IMR-90 (cell line): Measurements from ENCODE around the gene TBC1D24. TPM values are rescaled to one million over a fixed set of nuclear protein-coding genes. Genes with fewer than 3 reads are reported as not detected.
"Not testable (repeated sequence)": the region's sequence is repeated elsewhere in the genome, so short reads cannot be mapped to it uniquely, and the experiment has no call there.

Experiments
- ATAC-seq: fragments of 200-7000 bp; cut with Tn5 transposase; 2 replicates; pipeline ENCODE4 v1.9.1; 2020; ENCODE audit warnings: low read depth, mild to moderate bottlenecking, moderate library complexity
- BruUV-seq: library from RNA; stranded (reverse); fragments of 400-500 nt; replicated peaks from 2 replicates; lab custom pipeline; 2021; lab: Mats Ljungman, UMichigan
- CTCF ChIA-PET: fragments of 300-600 bp; formaldehyde crosslinking; extraction: SDS; loops from one replicate; lab custom pipeline; 2021; ENCODE audit warnings: antibody characterized with exemption; lab: Yijun Ruan, JAX
- POLR2A ChIA-PET: fragments of 300-600 bp; sonication (Branson Sonifier 250); formaldehyde crosslinking; loops from one replicate; lab custom pipeline; 2022; ENCODE audit warnings: antibody characterized with exemption; ENCODE audit not compliant: unreplicated experiment; lab: Charles Lee
- DNase-seq: peaks from one replicate; pipeline ENCODE4 v3.0.0; 2013
- H2AFZ ChIP-seq: replicated peaks from 2 replicates; pipeline ENCODE3; 2013; ENCODE audit warnings: low read length, mild to moderate bottlenecking; ENCODE audit not compliant: poor library complexity
- H2AK5ac ChIP-seq: 2 replicates; pipeline ENCODE4 v1.6.1; 2013; ENCODE audit warnings: low read depth, low read length, inconsistent platforms
- H2AK9ac ChIP-seq: replicated peaks from 2 replicates; pipeline ENCODE3; 2013; ENCODE audit warnings: mild to moderate bottlenecking, low read depth, low read length, moderate library complexity; ENCODE audit not compliant: poor library complexity
- H2BK120ac ChIP-seq: 2 replicates; pipeline ENCODE4 v1.6.1; 2013; ENCODE audit warnings: low read depth, low read length, inconsistent platforms
- H2BK15ac ChIP-seq: 3 replicates; pipeline ENCODE4 v1.6.1; 2013; ENCODE audit warnings: low read depth, low read length, inconsistent platforms
- H2BK20ac ChIP-seq: 2 replicates; pipeline ENCODE4 v1.6.1; 2013; ENCODE audit warnings: low read depth, mild to moderate bottlenecking, inconsistent platforms, low read length, moderate library complexity
- H2BK5ac ChIP-seq: 2 replicates; pipeline ENCODE4 v1.6.1; 2013; ENCODE audit warnings: mild to moderate bottlenecking, low read depth, low read length, inconsistent platforms; ENCODE audit not compliant: poor library complexity, severe bottlenecking
- H3K14ac ChIP-seq: replicated peaks from 2 replicates; pipeline ENCODE4 v1.6.1; 2013; ENCODE audit warnings: low read depth, low read length, inconsistent platforms
- H3K18ac ChIP-seq: 2 replicates; pipeline ENCODE4 v1.6.1; 2013; ENCODE audit warnings: low read depth, low read length, control low read depth
- H3K23ac ChIP-seq: 2 replicates; pipeline ENCODE4 v1.6.1; 2013; ENCODE audit warnings: low read depth, low read length, inconsistent platforms
- H3K27ac ChIP-seq: 2 replicates; pipeline ENCODE4 v1.5.1; 2013; ENCODE audit warnings: mild to moderate bottlenecking, control low read depth, low read length; ENCODE audit not compliant: insufficient read depth
- H3K27me3 ChIP-seq: 2 replicates; pipeline ENCODE4 v1.6.1; 2013; ENCODE audit warnings: low read length; ENCODE audit not compliant: control insufficient read depth, insufficient read depth
- H3K36me3 ChIP-seq: 2 replicates; pipeline ENCODE4 v1.6.1; 2013; ENCODE audit warnings: low read length, mixed read lengths; ENCODE audit not compliant: control insufficient read depth, insufficient read depth
- H3K4ac ChIP-seq: 2 replicates; pipeline ENCODE4 v1.6.1; 2013; ENCODE audit warnings: low read depth, low read length, inconsistent platforms
- H3K4me1 ChIP-seq: 2 replicates; pipeline ENCODE4 v1.6.1; 2013; ENCODE audit warnings: low read length, mixed read lengths; ENCODE audit not compliant: control insufficient read depth, insufficient read depth
- H3K4me2 ChIP-seq: 2 replicates; pipeline ENCODE4 v1.6.1; 2013; ENCODE audit warnings: low read depth, mild to moderate bottlenecking, control low read depth, low read length, moderate library complexity
- H3K4me3 ChIP-seq: 2 replicates; pipeline ENCODE4 v1.5.1; 2013; ENCODE audit warnings: low read depth, mild to moderate bottlenecking, control low read depth, low read length, moderate library complexity; ENCODE audit not compliant: insufficient read depth
- H3K56ac ChIP-seq: 2 replicates; pipeline ENCODE4 v1.6.1; 2013; ENCODE audit warnings: low read length, inconsistent platforms; ENCODE audit not compliant: insufficient read depth; ENCODE audit errors: extremely low read depth
- H3K79me1 ChIP-seq, 2 experiments: 2 replicates each; pipeline ENCODE4 v1.6.1; 2013; ENCODE audit warnings: low read length in 2 of 2, inconsistent platforms in 1 of 2, low read depth in 1 of 2
- H3K9ac ChIP-seq: 2 replicates; pipeline ENCODE4 v1.6.1; 2013; ENCODE audit warnings: low read depth, low read length, control low read depth
- H3K9me1 ChIP-seq: 2 replicates; pipeline ENCODE4 v1.6.1; 2013; ENCODE audit warnings: low read length, inconsistent platforms; ENCODE audit not compliant: insufficient read depth
- H3K9me3 ChIP-seq: 2 replicates; pipeline ENCODE4 v1.6.1; 2013; ENCODE audit warnings: low read length; ENCODE audit not compliant: control insufficient read depth, insufficient read depth
- H4K20me1 ChIP-seq: 2 replicates; pipeline ENCODE4 v1.6.1; 2013; ENCODE audit warnings: low read length, inconsistent platforms; ENCODE audit not compliant: insufficient read depth
- H4K5ac ChIP-seq: 2 replicates; pipeline ENCODE4 v1.6.1; 2013; ENCODE audit warnings: mild to moderate bottlenecking, low read depth, low read length, control low read depth
- H4K8ac ChIP-seq, 2 experiments: 2 replicates each; pipeline ENCODE4 v1.6.1; 2013; ENCODE audit warnings: low read depth in 2 of 2, low read length in 2 of 2, control low read depth in 1 of 2, inconsistent platforms in 1 of 2
- H4K91ac ChIP-seq: 2 replicates; pipeline ENCODE4 v1.6.1; 2013; ENCODE audit warnings: low read depth, low read length, inconsistent platforms; ENCODE audit not compliant: insufficient read depth
- MXI1 ChIP-seq: IDR thresholded peaks from 2 replicates; pipeline ENCODE4 v1.6.1; 2012; ENCODE audit warnings: low read depth, mild to moderate bottlenecking, low read length, moderate library complexity, borderline replicate concordance
- WGBS, 2 experiments: methylation state at CpG; one replicate each; pipeline versions ENCODE4 v1.1.5 to v1.1.7; 2013; ENCODE audit warnings: missing lambda C conversion rate in 2 of 2; ENCODE audit not compliant: insufficient read length in 1 of 2; ENCODE audit errors: extremely low coverage in 2 of 2; 5-methylcytosine and 5-hydroxymethylcytosine counted together
- dilution Hi-C: fragments of 300-500 bp; cut with HindIII; formaldehyde crosslinking; loops from one replicate; pipeline ENCODE4 v1.14.3; 2018; ENCODE audit warnings: low sequenced_read_pairs; ENCODE audit not compliant: unreplicated experiment
- in situ Hi-C: fragments of 300-500 bp; cut with MboI; formaldehyde crosslinking; loops from 3 replicates; pipeline ENCODE4 v1.14.3; 2019; ENCODE audit warnings: low sequenced_read_pairs, inconsistent platforms, mixed read lengths
- intact Hi-C: fragments of 100-400 bp; cut with micrococcal nuclease; formaldehyde crosslinking; loops from 2 replicates; pipeline ENCODE4 v1.10.0; 2022
- polyA plus RNA-seq, 3 experiments: library from polyadenylated mRNA; depleted of rRNA; stranded (reverse); fragments of >200 nt; gene quantifications; 2 replicates each; pipeline ENCODE4 v1.2.3, GENCODE V29; 2012; ENCODE audit warnings: low replicate concordance in 1 of 3
- total RNA-seq: library from RNA; depleted of rRNA; stranded (reverse); fragments of >200 nt; gene quantifications from 2 replicates; pipeline ENCODE4 v1.2.3, GENCODE V29; 2012

TBC1D24 gene
- total and polyA plus RNA-seq, 2 of the 4 experiments (the other 2 are of a cell fraction) = 7.5 to 13.4 TPM

DNA sequence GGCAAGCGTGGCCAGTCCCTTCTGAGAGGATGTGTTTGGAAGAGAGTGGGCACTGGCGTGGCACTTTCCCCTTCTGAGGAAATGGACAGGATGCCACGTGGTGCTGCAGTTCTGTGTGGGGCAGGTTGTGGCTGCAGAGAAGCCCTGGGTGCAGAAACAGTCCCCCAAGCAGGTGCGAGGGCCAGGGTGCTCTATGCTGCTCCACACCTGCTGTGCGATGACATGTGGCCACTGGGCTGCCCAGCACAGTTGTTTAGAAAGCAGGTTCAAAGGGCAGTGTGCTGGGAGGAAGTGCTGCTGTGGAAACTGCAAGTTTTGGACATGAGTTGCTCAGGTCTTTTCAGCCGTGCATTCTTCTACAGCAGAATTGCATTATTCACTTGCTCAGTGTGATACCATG lies 66.5 kb downstream of the TBC1D24 start:
- H2BK20ac ChIP-seq, H4K5ac ChIP-seq, H3K9ac ChIP-seq, H3K27ac ChIP-seq, CTCF ChIA-PET, H3K36me3 ChIP-seq, in situ Hi-C loops, dilution Hi-C loops, H4K8ac ChIP-seq, H2BK15ac ChIP-seq, H3K4me1 ChIP-seq, H2AK9ac ChIP-seq, H2BK120ac ChIP-seq, H3K4me2 ChIP-seq, H2AK5ac ChIP-seq, H3K4ac ChIP-seq, H3K9me3 ChIP-seq, H3K4me3 ChIP-seq, ATAC-seq, H3K23ac ChIP-seq, intact Hi-C loops, H2BK5ac ChIP-seq, H3K9me1 ChIP-seq, H3K27me3 ChIP-seq, H3K56ac ChIP-seq, H2AFZ ChIP-seq, H3K18ac ChIP-seq, H3K14ac ChIP-seq, BruUV-seq, H4K91ac ChIP-seq, POLR2A ChIA-PET: not testable (repeated sequence)
- Histone ChIP-seq H3K79me1 (peaks cover 8 to 46% of the 10 kb centered on the region in 2 experiments; a peak in 3 of 4 replicates), H4K20me1 (peaks cover 55% of the 10 kb centered on the region)
- peak; percentile 46; the same call in 1 of the 2 replicates for TF ChIP-seq MXI1
- no CpG with 5 or more reads among the region's 6 CpGs for WGBS, 2 experiments
- peak; percentile 19 for DNase-seq

DNA sequence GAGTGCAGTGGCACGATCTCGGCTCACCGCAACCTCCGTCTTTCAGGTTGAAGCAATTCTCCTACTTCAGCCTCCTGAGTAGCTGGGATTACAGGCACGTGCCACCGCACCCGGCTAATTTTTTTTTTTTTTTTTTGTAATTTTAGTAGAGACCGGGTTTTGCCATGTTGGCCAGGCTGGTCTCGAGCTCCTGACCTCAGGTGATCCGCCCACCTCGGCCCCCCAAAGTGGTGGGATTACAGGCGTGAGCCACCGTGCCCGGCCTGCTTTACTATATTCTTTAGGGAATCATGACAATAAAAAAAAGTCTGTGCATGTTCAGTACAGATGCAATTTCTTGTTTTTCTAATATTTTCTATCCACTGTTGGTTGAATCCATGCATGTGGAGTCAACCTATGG lies 68.8 kb downstream of the TBC1D24 start:
- H3K4me3 ChIP-seq, H2AK9ac ChIP-seq, H2BK5ac ChIP-seq, H2BK120ac ChIP-seq, H3K23ac ChIP-seq, H3K9me3 ChIP-seq, POLR2A ChIA-PET, in situ Hi-C loops, H2BK15ac ChIP-seq, H3K4me1 ChIP-seq, H3K27me3 ChIP-seq, H2AK5ac ChIP-seq, dilution Hi-C loops, H2BK20ac ChIP-seq, ATAC-seq, BruUV-seq, intact Hi-C loops, H3K9ac ChIP-seq, H3K4me2 ChIP-seq, DNase-seq, H3K14ac ChIP-seq, H4K91ac ChIP-seq, H4K5ac ChIP-seq, H3K27ac ChIP-seq, H3K4ac ChIP-seq, H4K8ac ChIP-seq, H3K56ac ChIP-seq, H3K36me3 ChIP-seq, H3K9me1 ChIP-seq, H2AFZ ChIP-seq, H3K18ac ChIP-seq: not testable (repeated sequence)
- Histone ChIP-seq H3K79me1 (peaks cover 8 to 45% of the 10 kb centered on the region in 2 experiments; a peak in 3 of 4 replicates), H4K20me1 (peaks cover 52% of the 10 kb centered on the region)
- no CpG with 5 or more reads among the region's 14 CpGs for WGBS, 2 experiments
- CTCF ChIA-PET = interaction anchor here (0.7 kb wide), 1 partner anchor 576 kb away, joined by 5 read pairs; no protein-coding TSS in a partner anchor
